ENCODE results near the gene N4BP2.

The N4BP2 gene

GRCh38 chr4:40152637-40153036, 96.0 kb downstream of the N4BP2 start:
- DNase-seq (ENCODE audit: low read depth): peak; percentile 9

DNA sequence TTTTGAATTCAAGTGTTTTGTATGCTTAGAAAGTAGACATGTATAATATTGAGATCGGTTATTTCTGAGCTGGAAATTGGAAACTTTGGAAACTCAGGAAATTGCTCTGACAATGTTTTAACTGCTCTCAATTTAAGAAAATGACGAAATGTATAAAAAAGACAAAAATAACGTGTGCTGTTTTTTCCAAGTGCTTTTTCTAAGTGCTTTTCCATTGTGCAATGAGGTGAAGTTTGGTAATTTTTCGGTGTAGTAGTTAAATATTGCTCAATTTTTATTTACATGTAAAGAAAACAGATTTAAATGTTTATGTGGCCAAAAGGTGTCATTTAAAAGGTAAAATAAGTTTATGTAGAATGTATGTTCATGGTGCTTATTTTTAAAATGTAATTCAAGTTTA, 100.8 kb downstream of the N4BP2 start:
- DNase-seq (ENCODE audit: low read depth): no peak

GRCh38 chr4:40160258-40160657, 103.6 kb downstream of the N4BP2 start:
- no peak for DNase-seq (ENCODE audit: low read depth)

DNA sequence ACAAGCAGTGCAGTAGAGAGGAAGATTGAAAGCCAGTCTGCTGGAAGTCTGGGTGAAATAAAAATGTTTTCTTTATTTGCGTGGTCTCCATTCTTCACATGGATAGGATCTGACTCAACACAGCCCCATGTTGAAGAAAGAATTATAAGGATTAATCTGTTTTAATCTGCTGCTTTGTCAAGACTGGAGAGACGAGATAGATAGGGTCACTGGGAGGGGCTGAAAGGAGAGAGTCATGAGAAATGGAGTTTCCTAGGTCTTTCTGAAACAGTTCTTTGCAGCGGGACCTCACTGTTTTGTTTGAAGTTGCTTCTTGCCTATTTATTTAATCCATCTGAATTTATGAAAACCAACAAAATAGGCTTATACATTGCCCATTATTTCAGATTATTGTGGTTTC, 107.8 kb downstream of the N4BP2 start:
- no peak for DNase-seq (ENCODE audit: low read depth)

- DNase-seq (ENCODE audit: low read depth): no peak
These were observed 109.3 kb downstream of the N4BP2 start for GRCh38 chr4:40165916-40166315.

GRCh38 chr4:40168070-40168469, 111.4 kb downstream of the N4BP2 start:
- no peak for DNase-seq (ENCODE audit: low read depth)

- DNase-seq (ENCODE audit: low read depth): no peak
These were observed 113.9 kb downstream of the N4BP2 start for GRCh38 chr4:40170588-40170987.

- no peak for DNase-seq (ENCODE audit: low read depth)
These were observed 116.8 kb downstream of the N4BP2 start for GRCh38 chr4:40173470-40173875.

DNA sequence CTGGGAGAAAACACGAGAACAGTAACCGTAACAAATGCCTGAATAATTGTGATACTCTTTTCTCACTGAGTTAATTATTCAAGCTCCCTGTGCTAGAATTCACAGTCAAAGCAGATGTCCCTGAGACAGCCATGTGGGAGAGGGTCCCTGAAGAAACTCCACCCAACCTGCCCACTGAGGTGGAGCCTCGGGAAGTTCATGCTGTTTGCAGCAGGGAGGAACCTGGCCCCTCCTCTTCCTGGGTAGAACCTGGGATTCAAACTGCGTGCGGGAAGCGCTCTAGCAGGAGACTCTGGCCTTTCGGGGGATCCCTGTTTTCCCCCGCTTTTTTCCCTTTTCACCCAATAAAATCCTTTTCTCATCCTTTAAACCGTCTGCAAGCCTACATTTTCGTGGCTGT, 120.0 kb downstream of the N4BP2 start:
- no peak for DNase-seq (ENCODE audit: low read depth)

DNA sequence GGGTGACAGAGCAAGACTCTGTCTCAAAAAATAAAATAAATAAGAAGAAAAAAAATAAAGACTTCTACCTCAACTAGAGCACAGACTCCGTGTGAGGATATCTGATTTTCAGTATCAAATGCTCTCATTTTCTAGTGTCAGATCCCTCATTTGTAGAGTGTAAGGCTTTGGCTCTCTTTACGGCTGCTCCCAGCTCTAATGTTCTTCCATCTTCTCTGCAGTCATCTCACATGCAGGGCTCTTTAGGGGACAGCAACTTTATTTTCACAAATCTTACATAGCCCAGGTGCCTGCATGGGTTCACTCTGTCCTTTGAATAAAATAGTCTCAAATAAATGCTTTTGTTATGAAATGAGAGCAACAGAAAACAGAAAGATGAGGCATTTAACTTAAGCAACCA, 120.9 kb downstream of the N4BP2 start:
- DNase-seq (ENCODE audit: low read depth): no peak

DNA sequence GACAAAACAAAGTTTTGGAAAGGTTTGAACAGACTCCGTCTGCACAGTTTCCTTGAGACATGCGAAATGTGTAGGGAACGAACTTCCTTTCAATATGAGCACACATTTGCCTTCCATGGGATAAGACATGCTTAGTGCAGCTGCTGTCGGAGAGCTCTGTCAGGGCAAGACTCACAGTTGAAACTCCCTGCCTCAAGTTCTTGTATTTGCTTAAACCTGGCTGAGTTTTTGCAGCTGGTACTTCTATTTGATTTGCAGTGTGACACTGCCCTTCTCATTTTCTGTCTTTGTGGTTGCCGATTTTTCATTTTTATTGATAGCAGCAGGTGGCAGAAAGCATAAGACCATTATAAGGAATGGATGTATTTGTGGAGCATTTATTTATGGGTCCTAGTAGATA, 122.0 kb downstream of the N4BP2 start:
- DNase-seq (ENCODE audit: low read depth): no peak

GRCh38 chr4:40179360-40179759, 122.7 kb downstream of the N4BP2 start:
- DNase-seq (ENCODE audit: low read depth): no peak

DNA sequence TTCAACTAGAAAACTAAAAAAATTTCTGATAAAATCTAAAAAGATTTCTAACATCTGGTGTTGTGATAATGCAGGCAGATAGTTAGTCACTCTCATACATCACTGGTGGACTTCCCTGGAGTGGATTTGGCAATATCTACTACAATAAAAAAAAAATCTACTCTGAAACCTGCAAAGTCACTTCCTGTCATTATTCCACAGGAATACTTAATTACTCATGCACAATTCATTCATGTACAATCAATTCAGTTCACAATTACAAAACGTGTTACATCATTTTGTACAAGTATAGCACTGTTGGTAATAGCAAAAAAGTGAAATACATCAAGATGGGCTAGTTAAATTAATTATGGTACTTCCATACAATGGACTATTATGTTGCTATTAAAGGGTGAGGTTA, 123.7 kb downstream of the N4BP2 start:
- no peak for DNase-seq (ENCODE audit: low read depth)

DNA sequence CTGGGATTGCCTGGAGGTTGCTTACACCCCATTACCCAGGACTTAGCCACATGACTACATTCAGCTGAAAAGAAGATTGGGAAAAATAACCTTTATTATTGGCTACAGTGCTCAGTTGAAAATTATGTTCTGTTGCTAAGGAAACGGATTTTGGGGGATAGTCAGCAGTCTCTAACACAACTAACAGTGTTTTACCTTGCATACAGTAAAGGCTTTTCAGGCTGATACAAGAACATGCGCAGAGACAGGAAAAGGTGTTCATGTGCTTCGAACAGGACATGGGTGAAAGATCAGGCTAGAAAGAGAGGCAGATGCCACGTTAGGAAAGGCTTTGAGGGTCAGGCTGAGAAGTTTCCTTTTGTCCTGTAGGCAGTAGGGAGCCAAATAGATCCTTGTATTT, 125.4 kb downstream of the N4BP2 start:
- no peak for DNase-seq (ENCODE audit: low read depth)

DNA sequence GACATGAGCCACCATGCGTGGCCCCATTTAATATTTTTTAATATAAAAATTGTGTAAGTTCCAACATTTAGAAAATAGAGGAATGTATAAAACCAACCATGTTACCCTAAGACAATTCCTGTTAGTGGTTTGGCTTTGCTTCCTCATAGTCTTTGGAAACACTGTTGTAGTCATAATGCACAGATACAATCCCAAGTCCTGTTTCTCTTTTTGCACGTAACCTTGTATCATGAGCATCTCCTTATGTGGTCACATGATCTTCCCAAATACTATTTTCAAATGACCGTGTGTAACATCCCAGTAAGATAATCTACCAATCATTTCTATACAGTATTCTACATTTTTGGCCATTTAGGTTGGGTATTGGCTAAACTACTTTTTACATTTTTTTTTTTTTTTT, 126.3 kb downstream of the N4BP2 start:
- no peak for DNase-seq (ENCODE audit: low read depth)

GRCh38 chr4:40183615-40184411, 127.2 kb downstream of the N4BP2 start:
- DNase-seq (ENCODE audit: low read depth): no peak

- no peak for DNase-seq (ENCODE audit: low read depth)
These were observed 129.4 kb downstream of the N4BP2 start for GRCh38 chr4:40185830-40186664.

- DNase-seq (ENCODE audit: low read depth): no peak
These were observed 130.0 kb downstream of the N4BP2 start for GRCh38 chr4:40186665-40187014.

GRCh38 chr4:40187386-40187906, 130.8 kb downstream of the N4BP2 start:
- no peak for DNase-seq (ENCODE audit: low read depth)

- no peak for DNase-seq (ENCODE audit: low read depth)
These were observed 133.4 kb downstream of the N4BP2 start for GRCh38 chr4:40190019-40190418.

- DNase-seq (ENCODE audit: low read depth): no peak
These were observed 133.8 kb downstream of the N4BP2 start for GRCh38 chr4:40190465-40190864.

DNA sequence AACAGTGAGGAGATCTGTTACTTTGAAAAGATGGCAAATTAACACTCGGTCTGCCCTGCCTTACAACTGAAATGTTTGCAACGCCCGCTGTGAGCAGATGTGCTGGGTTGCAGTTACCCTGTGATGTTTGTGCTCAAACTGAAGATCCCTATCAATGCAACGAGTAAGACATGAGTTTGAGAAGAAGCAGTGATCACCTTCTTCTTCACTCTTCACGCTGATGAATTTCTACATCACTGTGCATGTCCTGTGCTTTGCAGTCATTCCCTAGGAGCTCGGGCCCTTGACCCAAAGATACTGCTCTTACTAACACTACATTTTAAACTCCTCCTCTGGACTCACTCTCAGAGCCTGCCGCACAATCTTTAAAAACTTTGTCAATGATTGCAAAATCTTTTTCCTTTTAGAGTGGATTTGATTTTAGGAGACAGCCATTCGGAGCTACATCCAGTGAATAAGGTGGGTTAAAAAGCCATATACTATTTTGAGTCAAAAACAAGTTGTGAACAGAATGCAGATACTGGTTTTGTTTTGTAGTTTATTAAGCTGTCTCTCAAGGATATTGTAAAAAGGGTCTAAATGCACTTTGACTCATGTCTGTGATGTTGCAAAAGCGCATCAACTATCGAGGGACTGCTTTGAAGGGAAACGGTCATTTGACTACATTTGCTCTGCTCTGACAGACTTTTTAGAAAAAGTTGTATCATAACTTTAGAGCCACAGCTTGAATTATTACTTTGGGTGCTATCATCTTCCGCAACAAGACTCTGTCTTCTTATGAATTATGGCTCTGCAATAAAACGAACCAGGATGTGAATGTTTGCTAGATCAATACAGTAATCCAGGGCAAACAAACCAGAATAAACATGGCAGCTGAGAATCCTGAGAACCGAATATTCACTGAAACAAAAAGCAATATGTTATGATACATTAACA, 134.5 kb downstream of the N4BP2 start:
- DNase-seq (ENCODE audit: low read depth): no peak
